Psoas muscle (tissue), 8 donors: Measurements from ENCODE around the gene CLCN4. TPM values are rescaled to one million over a fixed set of nuclear protein-coding genes. Genes with fewer than 3 reads are reported as not detected.

Experiments
- ATAC-seq, 4 donors: fragments of 200-7000 bp; cut with Tn5 transposase; one replicate each; pipeline ENCODE4 v1.9.1; 2020; ENCODE audit warnings: moderate library complexity in 3 of 4, mild to moderate bottlenecking in 2 of 4
- DNase-seq, 2 donors: peaks; one replicate each; pipeline ENCODE4 v3.0.0-alpha.2; 2020
- H3K27ac ChIP-seq: fragments of 200-600 bp; one replicate; pipeline ENCODE4 v1.8.0; 2022
- H3K27me3 ChIP-seq, 3 donors: fragments of 200-600 bp in 1 of 3; one replicate each; pipeline versions ENCODE4 v1.6.1 to v1.8.0; 2013 to 2022; ENCODE audit warnings: low read length in 2 of 3, mild to moderate bottlenecking in 2 of 3, moderate library complexity in 1 of 3; ENCODE audit not compliant: insufficient read depth in 3 of 3
- H3K36me3 ChIP-seq, 2 donors: fragments of 200-600 bp in 1 of 2; one replicate each; pipeline versions ENCODE4 v1.6.1 to v1.8.0; 2013 to 2022; ENCODE audit warnings: low read depth in 1 of 2, mild to moderate bottlenecking in 1 of 2, moderate library complexity in 1 of 2; ENCODE audit not compliant: insufficient read depth in 1 of 2
- H3K4me1 ChIP-seq: fragments of 200-600 bp; one replicate; pipeline ENCODE4 v1.8.0; 2022
- H3K4me3 ChIP-seq: fragments of 200-600 bp; one replicate; pipeline ENCODE4 v1.8.0; 2022; ENCODE audit warnings: mild to moderate bottlenecking
- H3K9me3 ChIP-seq: fragments of 200-600 bp; one replicate; pipeline ENCODE4 v1.8.0; 2022
- CTCF ChIP-seq: fragments of 200-600 bp; IDR thresholded peaks from one replicate; pipeline ENCODE4 v1.8.0; 2022; ENCODE audit warnings: antibody characterized with exemption
- WGBS, 3 donors: extraction: QIAGEN DNeasy Blood & Tissue Kit; methylation state at CpG; one replicate each; pipeline versions ENCODE4 v1.1.6 to v1.1.7; 2013; 5-methylcytosine and 5-hydroxymethylcytosine counted together
- intact Hi-C, 2 donors: fragments of 100-400 bp; cut with DNase I; formaldehyde crosslinking; loops; one replicate each; pipeline versions ENCODE4 v1.11.0 to v1.14.2; 2022
- polyA plus RNA-seq, 3 donors: library from polyadenylated mRNA; stranded (reverse); fragments of 200-250 nt; gene quantifications; one replicate each; pipeline ENCODE4 v1.2.3, GENCODE V29; 2013
- total RNA-seq, 4 donors: library from RNA; stranded (reverse); fragmentation: NEBNext Ultra II Directional in 2 of 4; extraction: Animal tissue kit (Norgen Biotek cat#: 25700) in 2 of 4; gene quantifications; one replicate each; pipeline versions ENCODE4 v1.2.1 to v1.2.4, GENCODE V29; 2021 to 2023
- donor health status: healthy with polysubstance abuse.
- donor health status: DM: no; HTN: no; CAD: no; lungs with moderate emphysema.
- donor health status: Bipolar disorder and iron deficiency.
- donor health status: healthy.
- donor health status: DM: yes; HTN: yes; CAD: no.
- donor health status: DM: no; HTN: no; CAD: no.
- donor health status: DM: no; HTN: no; CAD: no.
- donor health status: DM: yes; HTN: yes; CAD: no.

The CLCN4 gene
- total and polyA plus RNA-seq, 7 donors = 4.1 to 75.9 (median 53.8) TPM

- Histone ChIP-seq H3K36me3 (peaks cover 0 to 5% of the 10 kb centered on the region in 2 donors), H3K4me3 (peak overlapping the region; percentile 31), H3K27ac (no peak overlapping the region), H3K27me3 (peaks cover 0 to 13% (median 0%) of the 10 kb centered on the region in 3 donors), H3K4me1 (peaks cover 3% of the 10 kb centered on the region), H3K9me3 (no peaks in the 10 kb centered on the region)
- no peak for TF ChIP-seq CTCF
- no peak for DNase-seq
- ATAC-seq = no peak
- WGBS, 3 donors = 35 to 52% (median 40%) methylated on average over 9 of the region's 9 CpGs
- intact Hi-C loops = no loop called here
Measured at GRCh38 chrX:10160211-10160610, 3.4 kb downstream of the CLCN4 start.

DNA sequence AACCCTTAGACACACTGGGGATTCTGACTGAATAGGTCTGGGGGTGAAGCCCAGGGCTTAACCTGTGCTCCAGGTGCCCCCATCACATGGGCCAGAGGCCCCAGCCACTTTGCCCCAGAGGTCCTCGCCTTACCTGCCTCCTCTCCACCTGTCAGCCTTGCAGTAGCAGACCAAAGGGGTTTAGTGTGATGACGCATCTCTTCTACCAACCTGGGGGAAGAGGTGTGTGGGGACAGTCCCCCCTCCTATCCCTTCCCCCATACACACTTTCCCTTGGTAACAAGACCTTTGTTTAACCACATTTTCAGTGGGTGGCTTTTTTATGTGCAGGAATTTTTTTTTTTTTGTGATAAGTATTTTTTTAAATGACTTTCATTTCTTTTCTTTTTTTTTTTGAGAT lies 6.3 kb downstream of the CLCN4 start:
- Histone ChIP-seq H3K4me3 (no peak overlapping the region), H3K27me3 (peaks cover 0 to 6% (median 0%) of the 10 kb centered on the region in 3 donors), H3K36me3 (peaks cover 0 to 5% of the 10 kb centered on the region in 2 donors), H3K27ac (no peak overlapping the region), H3K9me3 (no peaks in the 10 kb centered on the region), H3K4me1 (peaks cover 7% of the 10 kb centered on the region)
- TF ChIP-seq CTCF = no peak
- intact Hi-C loops = no loop called here
- 64 to 96% (median 90%) methylated on average over 2 of the region's 2 CpGs for WGBS, 3 donors
- no peak for ATAC-seq
- DNase-seq = no peak

GRCh38 chrX:10164879-10165278 lies 8.1 kb downstream of the CLCN4 start:
- Histone ChIP-seq H3K27me3 (peaks cover 0 to 5% (median 0%) of the 10 kb centered on the region in 3 donors), H3K9me3 (no peaks in the 10 kb centered on the region), H3K36me3 (no peaks in the 10 kb centered on the region), H3K27ac (peak overlapping the region; percentile 66), H3K4me1 (peaks cover 7% of the 10 kb centered on the region), H3K4me3 (no peak overlapping the region)
- intact Hi-C loops = no loop called here
- ATAC-seq = no peak
- no peak for DNase-seq
- no peak for TF ChIP-seq CTCF
- 84 to 94% (median 87%) methylated on average over 10 to 11 of the region's 11 CpGs for WGBS, 3 donors

DNA sequence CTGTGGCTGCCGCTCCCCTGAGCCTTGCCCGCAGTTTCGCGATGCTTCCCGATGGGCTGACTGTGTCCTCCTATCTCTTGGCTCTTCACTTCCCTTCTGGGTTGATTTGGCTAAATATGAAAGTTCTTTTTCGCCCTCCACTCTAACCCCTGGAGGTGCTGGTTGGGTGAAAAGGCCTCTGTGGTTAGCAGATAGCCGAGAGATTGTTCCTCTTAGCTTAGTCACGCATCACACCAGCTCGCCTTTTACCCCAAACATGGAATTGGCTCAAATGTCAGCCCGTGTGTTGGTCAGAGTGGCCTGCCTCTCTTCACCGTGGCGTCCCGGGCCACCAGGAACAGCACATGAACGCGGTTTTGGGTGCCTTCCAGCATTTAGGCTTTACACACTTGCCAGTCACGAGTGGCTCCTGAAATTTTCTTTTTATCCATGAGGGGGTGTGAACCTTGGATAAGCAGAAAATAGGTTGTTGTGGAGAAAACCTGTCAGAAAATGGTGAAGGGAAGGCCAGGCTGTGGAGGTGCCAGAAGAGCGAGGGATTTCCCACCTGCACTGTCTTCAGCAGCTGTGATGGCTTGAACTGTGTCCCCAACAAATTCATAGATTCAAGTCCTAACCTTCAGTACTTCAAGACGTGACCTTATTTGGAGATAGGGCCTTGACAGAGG lies 8.9 kb downstream of the CLCN4 start:
- 55 to 79% (median 65%) methylated on average over 13 to 18 of the region's 18 CpGs for WGBS, 3 donors
- Histone ChIP-seq H3K4me3 (no peak overlapping the region), H3K27me3 (no peaks in the 10 kb centered on the region), H3K4me1 (peaks cover 7% of the 10 kb centered on the region), H3K36me3 (no peaks in the 10 kb centered on the region), H3K27ac (peak overlapping the region; percentile 66), H3K9me3 (no peaks in the 10 kb centered on the region)
- ATAC-seq (peak; percentile 57 to 79 (median 68)), DNase-seq (no peak)
- TF ChIP-seq CTCF = no peak
- intact Hi-C loops = no loop called here
